ENCODE results near the gene ADGRF1.
A peak's percentile ranks its signal among the peaks of the same experiment; 100 is the strongest.
"Not testable (repeated sequence)": the region's sequence is repeated elsewhere in the genome, so short reads cannot be mapped to it uniquely, and the experiment has no call there.

The ADGRF1 gene

DNA sequence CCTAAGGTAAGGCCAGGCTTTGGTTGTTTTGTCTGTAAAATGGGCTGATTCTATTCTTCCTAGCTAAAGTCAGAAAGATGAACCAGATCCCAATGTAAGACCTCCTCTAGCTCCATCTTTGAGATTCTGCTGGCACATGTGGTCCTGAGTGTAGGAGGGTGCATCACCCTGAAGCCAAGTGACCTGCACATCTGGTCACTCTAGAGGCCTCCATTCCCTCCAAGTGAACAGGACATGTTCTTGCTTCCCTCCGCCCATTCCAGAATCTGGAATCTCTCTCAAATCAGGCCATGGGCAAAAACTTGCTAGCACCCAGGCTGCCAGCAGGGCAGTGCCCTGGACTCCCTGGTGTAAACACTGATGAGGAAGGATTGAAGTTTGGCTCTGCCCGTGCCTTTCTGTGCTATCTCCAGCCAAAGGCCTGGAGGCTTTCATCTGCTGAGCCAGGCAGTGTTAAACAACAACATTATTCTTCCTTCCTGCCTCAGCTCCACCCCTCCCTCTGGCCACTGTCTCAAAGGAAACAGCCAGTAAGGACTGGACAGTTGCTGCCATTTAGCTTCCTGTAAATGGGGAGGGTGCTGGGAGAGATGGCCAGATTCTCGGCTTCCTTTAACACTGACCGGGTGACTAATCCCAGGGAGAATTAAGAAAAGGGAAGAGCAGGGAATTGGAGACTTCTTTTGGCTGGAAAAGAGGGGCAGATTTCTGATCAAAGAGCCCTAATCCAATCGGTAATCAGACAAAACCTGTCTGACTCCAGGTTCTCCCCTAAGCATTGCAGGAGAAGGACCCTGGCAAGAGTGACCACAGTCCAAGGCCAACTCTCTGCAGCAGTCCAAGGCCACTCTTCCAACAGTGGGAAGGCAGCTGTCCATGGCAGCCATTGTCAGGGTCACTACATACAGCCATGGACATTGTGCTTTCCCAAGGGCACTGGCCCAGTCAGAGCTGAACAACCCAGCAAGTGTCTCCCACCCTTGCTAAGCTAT lies 19.5 kb upstream of the ADGRF1 start:
- DNase-seq, result no peak

DNA sequence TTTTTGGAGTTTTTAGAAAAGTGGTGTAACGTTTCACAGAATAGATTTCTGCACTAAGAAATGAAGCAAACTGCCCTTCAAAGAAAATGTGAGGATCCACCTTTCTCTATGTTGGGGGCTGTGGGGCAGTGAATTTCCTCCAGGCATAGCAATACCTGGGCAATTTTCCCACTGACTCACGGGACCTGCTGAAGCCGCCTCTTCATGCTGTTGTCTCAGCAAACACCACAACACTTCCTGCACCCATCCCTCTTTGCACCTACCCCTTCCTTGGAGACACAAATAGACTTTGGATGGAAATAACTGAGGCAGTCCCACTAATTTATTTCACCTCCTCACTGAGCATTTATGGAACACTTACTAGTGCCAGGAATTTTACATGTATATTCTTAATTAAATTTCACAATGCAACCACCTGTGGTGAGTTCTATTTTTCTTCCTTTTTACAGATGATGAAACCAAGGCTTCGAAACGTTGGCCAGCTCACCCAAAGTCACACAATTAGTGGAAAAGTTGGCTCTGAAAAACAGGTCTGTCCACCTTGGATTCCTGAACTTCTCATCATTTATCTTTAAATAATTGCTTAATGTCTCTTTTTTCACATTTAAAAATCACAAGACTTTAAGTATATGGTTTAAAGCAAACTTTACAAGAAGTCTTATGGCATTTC lies 17.2 kb upstream of the ADGRF1 start:
- DNase-seq, result no peak

DNA sequence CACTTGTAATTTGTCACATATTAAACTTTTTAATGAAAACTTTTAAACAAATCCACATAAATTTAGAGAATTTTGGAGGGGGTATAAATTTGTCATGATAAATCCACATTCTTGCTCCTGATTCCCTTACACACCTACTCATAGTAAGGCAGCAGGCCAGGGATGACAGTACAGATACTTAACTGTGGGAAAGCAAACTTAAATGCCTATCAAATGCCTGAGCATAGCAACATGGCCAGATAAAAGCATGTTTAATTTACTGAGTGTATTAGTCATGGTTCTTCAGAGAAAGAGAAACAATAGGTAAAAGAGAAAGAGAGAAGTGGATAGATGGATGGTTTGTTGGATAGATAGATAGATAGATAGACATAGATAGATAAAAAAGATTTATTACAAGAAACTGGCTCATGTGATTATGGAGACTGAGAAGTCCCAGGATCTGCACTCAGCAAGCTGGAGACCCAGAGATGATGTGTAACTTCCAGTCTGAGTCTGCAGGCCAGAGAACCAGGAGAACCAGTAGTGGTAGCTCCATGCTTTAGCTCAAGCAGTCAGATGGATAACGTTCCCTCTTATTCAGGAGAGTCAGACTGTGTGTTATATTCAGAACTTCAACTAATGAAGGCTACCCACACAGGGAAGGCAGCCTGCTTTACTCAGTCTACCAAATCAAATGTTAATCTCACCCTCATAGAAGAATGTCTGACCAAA lies 15.9 kb upstream of the ADGRF1 start:
- DNase-seq, result no peak

DNA sequence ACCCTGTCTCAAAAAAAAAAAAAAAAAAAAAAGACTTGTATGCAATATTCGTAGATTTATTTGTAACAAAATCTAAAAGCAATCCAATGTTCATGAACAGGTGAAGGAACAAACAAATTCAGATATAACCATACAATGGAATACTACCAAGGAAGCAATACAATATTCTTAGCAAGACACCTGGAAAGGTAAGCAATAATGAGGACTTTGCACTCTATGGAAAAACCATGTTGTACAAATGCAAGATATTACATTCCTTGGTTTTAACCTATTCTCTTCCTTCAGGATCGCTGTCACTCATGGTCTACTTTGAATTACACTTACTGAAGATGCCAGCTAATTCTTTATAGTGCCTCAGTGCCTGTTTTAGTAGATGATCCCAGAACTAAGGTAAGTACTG lies 14.7 kb upstream of the ADGRF1 start:
- no peak for DNase-seq

DNA sequence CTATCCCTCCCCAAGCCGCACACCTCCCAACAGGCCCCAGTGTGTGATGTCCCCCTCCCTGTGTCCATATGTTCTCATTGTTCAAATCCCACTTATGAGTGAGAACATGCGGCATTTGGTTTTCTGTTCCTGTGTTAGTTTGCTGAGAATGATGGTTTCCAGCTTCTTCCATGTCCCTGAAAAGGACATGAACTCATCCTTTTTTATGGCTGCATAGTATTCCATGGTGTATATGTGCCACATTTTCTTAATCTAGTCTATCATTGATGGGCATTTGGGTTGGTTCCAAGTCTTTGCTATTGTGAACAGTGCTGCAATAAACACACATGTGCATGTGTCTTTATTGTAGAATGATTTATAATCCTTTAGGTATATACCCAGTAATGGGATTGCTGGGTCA lies 12.2 kb upstream of the ADGRF1 start:
- not testable (repeated sequence) for DNase-seq

DNA sequence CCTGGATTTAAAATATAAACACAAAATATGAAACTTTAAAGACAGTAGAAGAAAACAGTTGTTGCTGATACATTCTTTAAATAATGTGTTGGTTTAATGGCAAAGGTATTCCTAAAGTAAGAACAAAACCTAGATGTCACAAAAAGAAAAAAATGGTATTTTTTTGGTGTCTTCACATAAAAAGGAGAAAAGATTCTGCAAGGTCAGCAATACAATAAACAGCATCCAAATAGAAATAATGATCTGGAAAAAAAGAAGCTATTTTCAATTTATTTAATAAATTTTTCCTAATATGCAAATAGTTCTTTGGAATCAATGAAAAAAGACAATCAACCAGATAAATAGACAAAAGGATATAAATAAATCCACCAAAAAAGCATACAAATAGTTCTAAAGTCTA lies 6.5 kb upstream of the ADGRF1 start:
- DNase-seq, result no peak

DNA sequence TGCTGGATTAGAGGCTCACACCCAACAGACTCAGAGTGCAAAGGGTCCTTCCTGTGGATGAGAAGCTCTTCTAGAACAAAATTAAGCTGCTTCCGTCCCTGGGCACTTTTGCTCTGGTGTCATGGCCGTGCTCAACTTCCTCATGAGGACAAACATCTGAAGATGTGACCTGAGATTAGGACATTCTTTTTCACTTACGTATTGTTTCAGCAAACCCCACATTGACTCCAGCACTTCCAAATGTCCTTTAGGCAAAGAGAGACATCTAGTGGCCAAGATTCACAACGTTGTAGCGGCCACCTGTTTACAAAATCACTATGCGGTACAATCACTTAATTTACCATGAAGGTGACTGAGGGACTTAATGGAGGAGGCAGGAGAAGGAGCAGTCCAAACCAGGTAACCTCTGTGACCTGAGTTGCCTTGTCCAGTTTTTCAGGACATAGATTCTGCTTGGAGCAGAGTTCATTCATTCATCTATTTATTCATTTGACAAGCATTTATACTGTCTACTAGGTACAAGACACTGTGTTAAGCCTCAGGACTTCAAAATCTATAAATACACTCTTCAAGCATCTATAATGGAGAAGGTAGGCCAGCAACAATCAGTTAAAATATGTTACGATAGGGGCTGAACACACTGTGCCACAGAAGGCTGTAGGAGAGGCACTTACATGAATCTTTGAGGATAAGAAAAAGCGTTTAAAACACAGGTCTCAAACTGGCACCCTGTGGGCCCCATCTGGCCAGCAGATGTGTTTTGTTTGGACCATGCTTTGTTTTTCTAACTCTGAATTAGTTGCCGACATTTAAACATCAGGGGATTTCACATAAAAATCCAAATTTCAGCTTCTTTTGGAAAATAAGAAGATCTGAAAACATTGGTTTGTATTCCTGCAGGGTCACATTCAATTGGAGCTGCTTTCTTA lies 5.6 kb upstream of the ADGRF1 start:
- DNase-seq, result peak; percentile 78 to 84

DNA sequence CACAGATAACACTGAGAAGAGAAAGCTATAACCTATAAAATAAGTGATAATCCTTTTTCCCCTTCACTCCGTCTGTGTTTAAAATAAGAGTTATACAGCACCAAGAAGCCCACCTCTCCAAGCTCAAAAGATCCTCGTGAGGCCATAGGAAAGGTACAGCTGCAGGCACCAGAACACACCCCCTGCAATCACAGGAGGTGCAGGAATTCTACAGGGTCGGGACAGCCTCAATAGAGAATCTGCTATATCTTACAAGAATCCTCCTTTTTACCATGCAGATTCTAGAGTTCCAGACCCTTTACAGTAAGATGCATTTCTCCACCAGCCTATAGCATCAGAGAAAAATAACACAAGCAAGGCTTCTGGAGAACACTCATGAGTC lies 5.0 kb upstream of the ADGRF1 start:
- DNase-seq, result no peak

DNA sequence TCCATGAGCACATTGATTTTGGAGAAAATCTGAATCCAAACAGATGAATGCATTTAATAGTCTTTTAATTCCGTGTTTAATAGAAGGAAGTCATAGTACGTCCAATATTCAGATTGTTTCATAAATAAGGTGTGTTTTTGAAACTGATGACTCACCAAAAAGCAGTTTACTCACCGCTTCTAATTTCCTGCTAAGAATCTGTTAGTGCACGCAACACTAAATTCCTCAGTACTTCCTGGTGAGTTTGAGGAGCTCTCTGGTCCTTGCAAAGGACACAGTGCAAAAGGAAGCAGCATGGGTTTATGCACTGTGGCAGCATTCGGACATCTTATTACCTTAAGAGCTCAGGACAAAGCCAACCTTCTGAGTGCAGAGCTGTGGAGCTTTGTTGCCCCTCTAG lies 2.3 kb upstream of the ADGRF1 start:
- DNase-seq, result no peak

DNA sequence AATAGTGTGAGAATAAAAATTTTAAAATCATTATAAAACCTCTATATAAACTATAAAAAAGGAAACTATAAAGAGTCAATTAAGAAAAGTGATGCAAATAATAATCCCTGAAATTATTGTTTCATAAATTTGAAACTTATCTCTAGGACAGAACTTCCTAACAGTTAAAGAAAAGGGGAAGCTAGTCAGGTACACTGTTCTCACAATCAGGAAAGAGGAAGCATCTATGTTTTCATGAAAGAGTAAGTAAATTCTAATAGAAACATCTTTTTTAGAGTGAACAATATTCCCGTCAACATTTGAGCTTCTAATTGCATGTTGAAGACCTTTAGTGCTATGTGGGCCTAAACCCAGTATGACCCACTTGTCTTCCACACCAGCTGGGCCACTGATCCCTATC lies 1.2 kb upstream of the ADGRF1 start:
- DNase-seq, result peak; percentile 67 to 77

DNA sequence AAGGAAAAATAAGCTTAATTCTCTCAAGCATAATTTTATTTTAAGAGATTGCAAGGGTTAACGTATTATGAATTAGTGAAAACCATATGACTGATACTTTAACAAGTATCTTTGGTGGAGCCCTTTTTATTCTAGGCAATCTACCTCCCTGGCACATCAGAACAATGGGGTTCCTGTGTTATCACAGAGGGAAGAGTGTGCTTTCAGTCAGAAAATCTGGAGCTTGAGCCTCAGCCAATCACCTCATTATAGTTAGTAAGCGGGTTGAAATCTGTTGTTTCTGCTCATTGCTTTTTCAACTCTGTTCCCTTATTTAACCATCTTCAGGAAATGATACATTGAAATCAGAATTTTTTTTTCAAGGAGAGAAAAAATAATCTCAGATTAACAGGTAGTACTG lies 391 bp downstream of the ADGRF1 start:
- DNase-seq, result no peak

DNA sequence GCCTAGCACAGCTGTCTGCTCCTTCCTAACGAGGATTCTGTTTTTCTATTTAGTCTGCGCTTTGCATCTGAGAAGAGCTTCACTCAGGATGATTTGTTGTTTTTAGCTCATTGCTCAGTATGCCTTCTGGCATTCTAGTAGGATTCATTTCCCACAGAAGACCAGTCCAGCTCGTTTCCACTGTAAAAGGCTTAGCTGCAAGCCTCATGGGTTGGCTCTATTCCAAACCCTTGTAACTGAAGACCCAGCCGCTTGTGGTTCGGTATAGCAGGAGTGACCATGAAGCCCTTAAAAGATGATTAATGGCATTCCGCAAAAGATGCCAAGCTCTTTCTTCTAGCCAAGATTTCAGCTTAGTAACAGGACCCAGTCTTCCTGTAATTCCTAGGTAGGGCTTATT lies 7.2 kb downstream of the ADGRF1 start:
- DNase-seq, result no peak

DNA sequence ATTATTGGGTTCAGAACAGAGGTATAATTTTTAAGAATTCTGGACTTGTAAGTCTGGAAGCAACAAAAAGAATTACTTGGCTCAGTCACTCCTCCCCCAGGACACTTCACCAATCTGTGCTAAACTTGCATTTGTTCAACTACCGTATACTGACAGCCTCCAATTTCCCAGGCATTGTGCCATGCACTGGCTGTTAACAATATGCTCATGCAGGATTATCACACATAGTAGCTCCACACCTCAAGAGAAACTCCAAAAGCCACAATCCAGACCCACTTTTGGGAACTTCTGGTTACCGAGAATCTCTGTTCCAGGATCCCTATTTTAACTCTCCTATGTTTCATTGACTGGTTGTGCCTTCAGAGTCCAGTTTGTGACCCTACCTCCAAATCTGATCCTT lies 7.7 kb downstream of the ADGRF1 start:
- DNase-seq, result no peak

DNA sequence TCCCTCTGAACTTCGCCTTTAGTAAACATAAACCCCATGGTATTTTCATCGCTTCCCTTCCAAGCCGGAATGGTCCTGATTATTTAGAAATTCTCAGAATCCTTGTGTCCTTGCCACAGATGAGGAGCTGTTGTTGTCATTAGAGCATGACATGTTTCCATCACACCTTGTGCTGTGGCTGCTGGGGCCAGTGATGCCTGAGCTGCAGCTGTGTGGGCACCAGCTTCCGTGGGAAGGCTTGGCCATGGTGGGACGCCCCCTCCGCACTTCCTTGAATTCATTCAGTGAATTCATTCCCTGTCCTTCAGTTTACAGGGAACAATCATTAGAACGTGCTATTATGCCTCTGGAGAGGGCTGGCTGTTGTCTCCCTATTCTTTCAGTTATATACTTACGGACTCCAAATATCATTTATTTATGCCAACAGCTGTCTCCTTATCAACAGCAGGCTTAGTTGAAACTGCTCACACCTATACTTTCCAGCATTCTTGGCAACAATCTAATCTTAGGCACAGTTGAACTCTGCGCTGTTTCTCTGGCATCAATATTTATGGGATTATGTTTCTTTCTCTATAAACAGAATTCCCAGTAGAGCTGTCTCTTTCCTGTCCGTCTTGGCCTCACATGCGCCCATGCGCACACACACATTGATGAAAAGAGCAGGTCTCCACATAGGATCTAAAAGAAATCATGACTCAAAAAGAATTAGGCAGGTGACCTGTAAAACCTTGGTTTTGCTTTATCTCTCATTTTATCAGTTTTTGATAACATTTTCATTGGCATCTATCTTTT lies 9.0 kb downstream of the ADGRF1 start:
- DNase-seq, result no peak

DNA sequence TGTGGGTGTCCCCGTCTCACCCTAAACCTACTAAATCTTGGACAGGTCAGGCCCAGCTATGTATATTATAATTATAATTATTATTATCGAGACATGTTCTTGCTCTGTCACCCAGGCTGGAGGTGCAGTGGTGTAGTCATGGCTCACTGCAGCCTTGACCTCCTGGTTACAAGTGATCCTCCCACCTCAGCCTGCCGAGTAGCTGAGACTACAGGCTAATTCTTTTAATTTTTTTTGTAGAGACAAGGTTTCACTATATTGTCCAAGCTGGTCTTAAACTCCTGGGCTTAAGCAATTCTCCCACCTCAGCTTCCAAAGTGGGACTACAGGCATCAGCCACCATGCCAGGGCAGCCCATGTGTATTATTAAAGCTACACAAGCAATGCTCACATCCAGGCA lies 10.5 kb downstream of the ADGRF1 start:
- DNase-seq, result no peak

DNA sequence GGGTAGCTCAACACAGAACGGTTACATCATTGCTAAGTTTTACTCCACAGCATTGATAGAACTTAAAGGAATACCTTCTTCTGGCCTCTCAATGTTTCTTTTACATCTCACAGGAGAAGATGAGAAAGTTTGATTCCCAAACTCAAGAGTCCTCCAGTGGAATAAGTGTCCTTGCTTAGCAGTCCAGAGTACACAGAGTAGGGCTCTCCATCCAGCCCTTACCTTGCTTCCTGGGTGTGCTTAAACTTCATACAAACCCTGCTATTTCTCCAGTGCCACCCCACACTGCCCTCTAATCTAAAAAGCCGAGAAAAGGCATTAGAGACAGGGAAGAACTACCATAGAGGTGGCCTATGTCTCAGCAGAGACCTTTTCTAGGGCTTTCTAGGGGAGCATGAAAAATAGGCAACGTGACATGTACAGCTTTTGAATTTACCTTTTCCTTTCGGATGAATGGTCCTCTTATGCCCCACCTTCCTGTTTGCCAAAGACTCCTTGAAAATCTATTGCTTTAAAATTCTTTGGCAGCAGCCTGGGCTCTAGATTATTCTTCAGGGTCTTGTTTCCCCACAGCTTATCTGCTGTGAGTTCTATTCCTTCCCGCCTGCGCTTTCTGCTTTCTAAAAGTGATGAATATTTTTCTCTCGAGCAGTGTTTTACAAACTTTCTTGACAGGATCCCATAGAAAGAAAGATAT lies 12.1 kb downstream of the ADGRF1 start:
- DNase-seq, result no peak

DNA sequence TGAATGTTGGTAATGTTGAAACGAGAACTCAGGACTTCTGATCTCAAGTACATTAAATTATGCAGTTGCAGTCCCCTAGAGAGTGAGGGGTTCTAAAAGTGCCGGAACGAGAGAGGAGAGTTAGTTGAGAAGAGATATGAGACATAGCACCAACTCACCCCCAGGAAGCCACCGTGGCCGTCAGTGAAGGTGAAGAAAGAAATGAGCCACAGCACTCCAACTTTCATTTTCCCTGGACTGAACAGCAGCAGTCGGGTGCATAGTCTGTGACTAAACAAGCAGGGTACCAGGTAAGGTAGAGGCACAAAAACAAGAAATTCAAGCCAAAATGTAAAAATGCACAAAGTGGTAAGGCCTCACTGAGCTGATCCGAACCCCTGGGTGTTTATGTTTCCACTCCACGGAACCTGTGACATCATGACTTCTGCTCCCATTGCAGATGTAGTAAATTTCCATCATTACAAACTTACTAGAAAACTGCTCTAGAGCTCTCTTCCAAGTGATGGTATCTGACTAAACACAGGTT lies 13.2 kb downstream of the ADGRF1 start:
- DNase-seq, result no peak

DNA sequence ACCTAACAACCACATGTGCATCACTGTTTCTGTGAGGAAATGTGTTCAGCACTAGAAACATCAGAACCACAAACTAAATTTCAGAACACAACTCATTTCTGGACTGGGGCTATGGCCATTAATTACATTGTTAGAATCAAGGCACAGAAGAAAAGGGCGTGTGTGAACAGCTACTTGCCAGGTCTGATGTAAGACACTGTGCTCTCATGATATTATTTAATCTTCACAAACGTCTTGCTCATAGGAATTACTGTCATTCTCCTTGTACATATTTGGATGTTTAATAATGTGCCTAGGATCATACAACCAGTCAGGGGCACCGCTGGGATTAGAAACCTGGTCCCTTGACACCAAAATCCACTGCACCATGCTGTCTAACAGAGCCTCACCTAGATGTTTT lies 14.8 kb downstream of the ADGRF1 start:
- DNase-seq, result no peak

DNA sequence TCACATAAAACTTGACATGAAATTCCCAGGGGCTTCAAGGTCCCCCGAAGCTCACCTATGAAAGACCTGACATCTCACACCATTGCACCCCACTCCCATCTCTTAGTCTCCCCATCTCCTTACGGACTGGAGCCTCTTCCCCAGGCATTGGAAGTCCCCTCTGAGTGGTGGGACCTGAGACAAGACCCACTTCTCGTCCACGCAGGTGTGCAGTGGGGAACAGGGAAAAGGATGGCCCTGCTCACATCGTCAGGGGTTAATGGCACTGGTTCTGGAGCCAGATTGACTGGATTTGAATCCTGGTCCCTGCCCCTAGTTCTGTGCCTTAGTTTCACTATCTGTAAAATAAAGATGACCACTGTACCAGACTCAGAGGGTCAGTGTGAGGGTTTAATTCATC lies 15.5 kb downstream of the ADGRF1 start:
- no peak for DNase-seq

DNA sequence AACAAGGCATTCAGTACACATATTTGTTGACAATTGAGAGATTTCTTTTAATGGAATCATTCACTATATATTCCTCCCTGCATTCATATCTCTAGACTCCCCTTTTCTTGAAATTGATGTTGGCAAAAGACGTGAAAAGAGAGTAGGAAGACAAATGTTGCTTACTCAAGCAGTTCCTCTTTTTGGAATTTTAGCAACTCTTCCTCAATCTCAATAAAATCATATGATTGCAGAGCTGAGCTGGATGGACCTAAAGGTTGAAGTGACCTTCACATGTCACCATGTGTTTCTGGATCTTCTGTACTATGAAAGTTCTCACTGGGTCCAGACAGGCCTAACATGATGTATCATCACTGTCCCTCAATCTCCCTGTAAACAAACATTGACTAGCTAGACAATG lies 18.6 kb downstream of the ADGRF1 start:
- peak in 1 of 2 experiments; percentile 8 for DNase-seq

DNA sequence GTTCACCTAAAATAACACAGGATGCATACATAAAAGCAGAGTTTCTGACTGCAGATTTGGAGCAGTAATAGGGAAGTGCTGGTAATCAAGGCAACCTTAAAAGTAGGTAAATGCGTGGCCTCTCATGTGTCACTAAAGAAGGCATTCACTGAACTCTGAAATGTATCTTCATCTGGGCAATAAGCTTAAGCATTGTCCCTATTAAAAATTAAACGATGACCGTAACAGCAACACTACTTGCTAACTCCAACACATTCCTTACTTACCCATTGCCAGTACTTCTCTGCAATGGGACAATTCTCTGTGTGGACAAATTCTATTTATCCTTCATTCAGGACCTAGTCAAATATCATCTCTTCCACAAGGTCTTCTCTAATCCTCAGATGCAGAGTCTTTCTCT lies 19.9 kb downstream of the ADGRF1 start:
- DNase-seq, result no peak
